AG09319 (cell line): ENCODE results near the gene SYNC.

Source experiments
- DNase-seq: peaks from one replicate; pipeline ENCODE4 v3.0.0-alpha.2; 2010; ENCODE audit warnings: low read depth; ENCODE audit errors: extremely low read depth
- CTCF ChIP-seq: IDR thresholded peaks from 2 replicates; pipeline ENCODE4 v1.5.1; 2011; ENCODE audit warnings: low read depth, mild to moderate bottlenecking, inconsistent platforms, low read length, moderate library complexity

Gene SYNC

GRCh38 chr1:32702599-32703478 is at the start of gene SYNC:
SYNC (minus strand) TSS chr1:32702770; CDS start chr1:32702660, 110 bp downstream.
- TF ChIP-seq CTCF: no peak
- DNase-seq: peak; percentile 45

GRCh38 chr1:32749771-32750170 is 47.2 kb upstream of the SYNC start:
- no peak for DNase-seq

GRCh38 chr1:32749332-32749731 is 46.8 kb upstream of the SYNC start:
- no peak for DNase-seq
- no peak for TF ChIP-seq CTCF

More at GRCh38 chr1:32749771-32750170, 47.2 kb upstream of the SYNC start:
- no peak for TF ChIP-seq CTCF

- no peak for DNase-seq
- no peak for TF ChIP-seq CTCF
These were observed 46.4 kb upstream of the SYNC start for GRCh38 chr1:32748926-32749325.

GRCh38 chr1:32748348-32748747 is 45.8 kb upstream of the SYNC start:
- TF ChIP-seq CTCF: no peak
- DNase-seq: no peak

GRCh38 chr1:32746130-32746529 is 43.6 kb upstream of the SYNC start:
- DNase-seq: no peak

More at GRCh38 chr1:32746130-32746529, 43.6 kb upstream of the SYNC start:
- no peak for TF ChIP-seq CTCF
